A673 (cell line): ENCODE measurements around the gene LBH. TPM values are rescaled to one million over a fixed set of nuclear protein-coding genes. Genes with fewer than 3 reads are reported as not detected.

Source experiments
- BruUV-seq: library from RNA; stranded (reverse); fragments of 400-500 nt; replicated peaks from 2 replicates; lab custom pipeline; 2021; lab: Mats Ljungman, UMichigan
- CTCF ChIA-PET: fragments of 300-600 bp; sonication (Branson Sonifier 250); formaldehyde crosslinking; loops from one replicate; lab custom pipeline; 2022; ENCODE audit warnings: antibody characterized with exemption; lab: Charles Lee
- POLR2A ChIA-PET: fragments of 300-600 bp; sonication (Branson Sonifier 250); formaldehyde crosslinking; loops from one replicate; lab custom pipeline; 2022; ENCODE audit warnings: antibody characterized with exemption; ENCODE audit not compliant: low non-redundant PET; lab: Charles Lee
- DNase-seq: peaks from one replicate; pipeline ENCODE4 v3.0.0-alpha.2; 2015; ENCODE audit warnings: low spot score
- H3K27ac ChIP-seq: fragments of 200-600 bp; sonication (generic); 2 replicates; pipeline ENCODE4 v1.5.1; 2016; ENCODE audit warnings: mixed run types, low read depth, mild to moderate bottlenecking, mixed read lengths, antibody characterized with exemption, low read length; ENCODE audit not compliant: poor library complexity, severe bottlenecking
- H3K27me3 ChIP-seq: fragments of 200-600 bp; sonication (generic); replicated peaks from 2 replicates; pipeline ENCODE4 v1.6.1; 2017; ENCODE audit warnings: mixed run types, low read depth, mild to moderate bottlenecking, mixed read lengths, antibody characterized with exemption, low read length; ENCODE audit not compliant: insufficient read depth, poor library complexity
- H3K36me3 ChIP-seq: fragments of 200-600 bp; sonication (generic); 2 replicates; pipeline ENCODE4 v1.6.1; 2016; ENCODE audit warnings: mixed run types, mild to moderate bottlenecking, mixed read lengths, antibody characterized with exemption, low read length; ENCODE audit not compliant: insufficient read depth, poor library complexity, severe bottlenecking
- H3K4me1 ChIP-seq: fragments of 200-600 bp; sonication (generic); 2 replicates; pipeline ENCODE4 v1.6.1; 2017; ENCODE audit warnings: mixed run types, mild to moderate bottlenecking, mixed read lengths, antibody characterized with exemption, low read length; ENCODE audit not compliant: insufficient read depth, poor library complexity, severe bottlenecking
- H3K4me3 ChIP-seq: fragments of 200-600 bp; sonication (generic); 2 replicates; pipeline ENCODE4 v1.5.1; 2016; ENCODE audit warnings: low read depth, mixed run types, mild to moderate bottlenecking, mixed read lengths, low read length; ENCODE audit not compliant: poor library complexity, severe bottlenecking
- H3K9me3 ChIP-seq: fragments of 200-600 bp; sonication (generic); 2 replicates; pipeline ENCODE4 v1.6.1; 2016; ENCODE audit warnings: mixed run types, low read depth, mild to moderate bottlenecking, mixed read lengths, antibody characterized with exemption, low read length; ENCODE audit not compliant: poor library complexity, severe bottlenecking
- CTCF ChIP-seq: fragments of 300-800, 200-600 bp; sonication (generic); conservative IDR thresholded peaks from 2 replicates; pipeline ENCODE4 v1.5.1; 2017; ENCODE audit warnings: low read depth, mild to moderate bottlenecking, antibody characterized with exemption, low read length, moderate library complexity, mixed read lengths
- EZH2 ChIP-seq: fragments of 200-600 bp; sonication (generic); IDR thresholded peaks from 2 replicates; pipeline ENCODE4 v1.6.1; 2017; ENCODE audit warnings: borderline replicate concordance, low read depth, mild to moderate bottlenecking, mixed read lengths, antibody characterized with exemption, low read length; ENCODE audit not compliant: poor library complexity, severe bottlenecking
- intact Hi-C: fragments of 100-400 bp; cut with micrococcal nuclease; formaldehyde crosslinking; loops from one replicate; pipeline ENCODE4 v1.10.0; 2022; ENCODE audit not compliant: unreplicated experiment
- total RNA-seq: library from RNA; stranded (reverse); gene quantifications from 2 replicates; pipeline ENCODE4 v1.2.3, GENCODE V29; 2021

LBH gene
- total RNA-seq, 1 experiment from 2014 or later: 140 TPM

- DNase-seq: no peak
- BruUV-seq: TSS peak; percentile 25
- TF ChIP-seq CTCF (no peak), EZH2 (no peak)
- Histone ChIP-seq H3K4me3 (peak overlapping the region; percentile 81), H3K36me3 (peaks cover 47% of the 10 kb centered on the region), H3K27ac (peak overlapping the region; percentile 20), H3K27me3 (no peaks in the 10 kb centered on the region), H3K9me3 (no peaks in the 10 kb centered on the region), H3K4me1 (peaks cover 14% of the 10 kb centered on the region)
- intact Hi-C loops: loop anchor here (10.0 kb wide), 1 partner anchor 211 kb away; the partner anchor contains the start of gene LCLAT1
- ChIA-PET CTCF (interaction anchor here (1.2 kb wide), 1 partner anchor 478 kb away, joined by 3 read pairs; no protein-coding TSS in a partner anchor), POLR2A (interaction anchor here (0.5 kb wide), 1 partner anchor 1594 kb away, joined by 3 read pairs; no protein-coding TSS in a partner anchor)
Measured at GRCh38 chr2:30233271-30234009, 2.1 kb downstream of the LBH start.

- intact Hi-C loops: loop anchor here (10.0 kb wide), 1 partner anchor 210 kb away; the partner anchor contains the start of gene LCLAT1
- peaks cover 14% of the 10 kb centered on the region for H3K4me1 ChIP-seq
- POLR2A ChIA-PET: no interaction called here
- TF ChIP-seq CTCF (no peak), EZH2 (no peak)
- peak overlapping the region; percentile 81 for H3K4me3 ChIP-seq
- peak overlapping the region; percentile 20 for H3K27ac ChIP-seq
- H3K27me3 ChIP-seq: no peaks in the 10 kb centered on the region
- BruUV-seq: no TSS peak
- H3K36me3 ChIP-seq: peaks cover 54% of the 10 kb centered on the region
- DNase-seq: no peak
- CTCF ChIA-PET: no interaction called here
- H3K9me3 ChIP-seq: no peaks in the 10 kb centered on the region
Measured at GRCh38 chr2:30234180-30234971, 3.0 kb downstream of the LBH start.

- BruUV-seq: no TSS peak
- CTCF ChIA-PET: no interaction called here
- POLR2A ChIA-PET: no interaction called here
Measured at GRCh38 chr2:30235008-30235655, 3.8 kb downstream of the LBH start.

More at GRCh38 chr2:30235008-30235655, 3.8 kb downstream of the LBH start:
- H3K27ac ChIP-seq: no peak overlapping the region
- DNase-seq: no peak
- H3K9me3 ChIP-seq: no peaks in the 10 kb centered on the region
- H3K36me3 ChIP-seq: peaks cover 61% of the 10 kb centered on the region
- H3K4me3 ChIP-seq: peak overlapping the region; percentile 81
- no peak for TF ChIP-seq EZH2
- TF ChIP-seq CTCF: no peak
- no peaks in the 10 kb centered on the region for H3K27me3 ChIP-seq
- intact Hi-C loops: loop anchor here (10.0 kb wide), 1 partner anchor 210 kb away; the partner anchor contains the start of gene LCLAT1
- H3K4me1 ChIP-seq: peaks cover 18% of the 10 kb centered on the region
